Muscle of arm (tissue), 12 donors: Measurements from ENCODE around the gene GPR132. TPM values are rescaled to one million over a fixed set of nuclear protein-coding genes. Genes with fewer than 3 reads are reported as not detected.

ENCODE experiments used
- DNase-seq: peaks from one replicate; pipeline ENCODE4 v3.0.0-alpha.2; 2013
- polyA plus RNA-seq, 12 donors: library from polyadenylated mRNA; unstranded; fragments of 120-200 nt; gene quantifications; one replicate each; pipeline ENCODE4 v1.2.1, GENCODE V29; 2013; ENCODE audit not compliant: insufficient read length in 12 of 12

The GPR132 gene
- polyA plus RNA-seq, 12 donors = 0.49 to 2.2 (median 0.69) TPM; not detected in 2

GRCh38 chr14:105061428-105062047 lies 3.7 kb downstream of the GPR132 start:
- no peak for DNase-seq

GRCh38 chr14:105060751-105061427 lies 4.3 kb downstream of the GPR132 start:
- no peak for DNase-seq

GRCh38 chr14:105059925-105060565 lies 5.2 kb downstream of the GPR132 start:
- DNase-seq = no peak

GRCh38 chr14:105059035-105059924 lies 6.0 kb downstream of the GPR132 start:
- no peak for DNase-seq

- DNase-seq = no peak
Observed at GRCh38 chr14:105058521-105059034, 6.7 kb downstream of the GPR132 start.

- DNase-seq = no peak
Observed at GRCh38 chr14:105056303-105056831, 8.9 kb downstream of the GPR132 start.

GRCh38 chr14:105055736-105056302 lies 9.4 kb downstream of the GPR132 start:
- DNase-seq = no peak

- no peak for DNase-seq
Observed at GRCh38 chr14:105055334-105055733, 9.9 kb downstream of the GPR132 start.

GRCh38 chr14:105053996-105054395 lies 11.2 kb downstream of the GPR132 start:
- DNase-seq = no peak

GRCh38 chr14:105053421-105053820 lies 11.8 kb downstream of the GPR132 start:
- DNase-seq = no peak

GRCh38 chr14:105052110-105052458 lies 13.1 kb downstream of the GPR132 start:
- DNase-seq = no peak

- DNase-seq = no peak
Observed at GRCh38 chr14:105051182-105052109, 13.8 kb downstream of the GPR132 start.

- DNase-seq = no peak
Observed at GRCh38 chr14:105050551-105050897, 14.7 kb downstream of the GPR132 start.

GRCh38 chr14:105049753-105050550 lies 15.3 kb downstream of the GPR132 start:
- no peak for DNase-seq

- no peak for DNase-seq
Observed at GRCh38 chr14:105047283-105048016, 17.8 kb downstream of the GPR132 start.

- no peak for DNase-seq
Observed at GRCh38 chr14:105046891-105047282, 18.3 kb downstream of the GPR132 start.

- peak; percentile 91 for DNase-seq
Observed at GRCh38 chr14:105045710-105046326, 19.4 kb downstream of the GPR132 start.

- DNase-seq = no peak
Observed at GRCh38 chr14:105043641-105044040, 21.6 kb downstream of the GPR132 start.
